HL-60 (cell line): ENCODE data around the gene CWH43.

Experiments
- DNase-seq, 2 experiments: peaks; one replicate each; pipeline ENCODE4 v3.0.0-alpha.2; 2010 to 2020; ENCODE audit warnings: low read depth in 1 of 2, low spot score in 1 of 2
- H3K27ac ChIP-seq: fragments of 250-450 bp; sonication (Bioruptor Pico); replicated peaks from 2 replicates; pipeline ENCODE4 v1.5.1; 2020; ENCODE audit warnings: mild to moderate bottlenecking, moderate library complexity
- H3K27me3 ChIP-seq: fragments of 250-450 bp; sonication (Bioruptor Pico); 2 replicates; pipeline ENCODE4 v1.5.1; 2021; ENCODE audit warnings: mild to moderate bottlenecking, moderate library complexity; ENCODE audit not compliant: insufficient read depth, poor library complexity, severe bottlenecking
- H3K4me3 ChIP-seq: replicated peaks from 2 replicates; pipeline ENCODE4 v1.5.1; 2011; ENCODE audit warnings: mild to moderate bottlenecking, control low read depth, low read length; ENCODE audit not compliant: insufficient read depth
- GABPA ChIP-seq: IDR thresholded peaks from 2 replicates; pipeline ENCODE4 v1.6.1; 2012; ENCODE audit warnings: low read depth
- POLR2AphosphoS5 ChIP-seq: IDR thresholded peaks from 2 replicates; pipeline ENCODE4 v1.6.1; 2012; ENCODE audit warnings: low read depth
- REST ChIP-seq: IDR thresholded peaks from 2 replicates; pipeline ENCODE4 v1.6.1; 2012; ENCODE audit warnings: low read depth; ENCODE audit not compliant: insufficient replicate concordance
- SPI1 ChIP-seq: IDR thresholded peaks from 2 replicates; pipeline ENCODE4 v1.6.1; 2012; ENCODE audit warnings: low read depth, mild to moderate bottlenecking, borderline replicate concordance
- TF ChIP-seq, protein P1 (sequence below): IDR thresholded peaks from one replicate; pipeline ENCODE4 v1.5.1; 2011; ENCODE audit warnings: low read length, control low read depth, inconsistent platforms; ENCODE audit not compliant: insufficient read depth

CWH43 gene

GRCh38 chr4:48960988-48961635 is 25.0 kb upstream of the CWH43 start:
- no peaks in the 10 kb centered on the region for H3K27me3 ChIP-seq
- H3K4me3 ChIP-seq = no peak overlapping the region
- no peak for DNase-seq
- TF ChIP-seq GABPA (no peak), SPI1 (no peak), REST (no peak), POLR2AphosphoS5 (no peak)
- TF ChIP-seq, protein P1, sequence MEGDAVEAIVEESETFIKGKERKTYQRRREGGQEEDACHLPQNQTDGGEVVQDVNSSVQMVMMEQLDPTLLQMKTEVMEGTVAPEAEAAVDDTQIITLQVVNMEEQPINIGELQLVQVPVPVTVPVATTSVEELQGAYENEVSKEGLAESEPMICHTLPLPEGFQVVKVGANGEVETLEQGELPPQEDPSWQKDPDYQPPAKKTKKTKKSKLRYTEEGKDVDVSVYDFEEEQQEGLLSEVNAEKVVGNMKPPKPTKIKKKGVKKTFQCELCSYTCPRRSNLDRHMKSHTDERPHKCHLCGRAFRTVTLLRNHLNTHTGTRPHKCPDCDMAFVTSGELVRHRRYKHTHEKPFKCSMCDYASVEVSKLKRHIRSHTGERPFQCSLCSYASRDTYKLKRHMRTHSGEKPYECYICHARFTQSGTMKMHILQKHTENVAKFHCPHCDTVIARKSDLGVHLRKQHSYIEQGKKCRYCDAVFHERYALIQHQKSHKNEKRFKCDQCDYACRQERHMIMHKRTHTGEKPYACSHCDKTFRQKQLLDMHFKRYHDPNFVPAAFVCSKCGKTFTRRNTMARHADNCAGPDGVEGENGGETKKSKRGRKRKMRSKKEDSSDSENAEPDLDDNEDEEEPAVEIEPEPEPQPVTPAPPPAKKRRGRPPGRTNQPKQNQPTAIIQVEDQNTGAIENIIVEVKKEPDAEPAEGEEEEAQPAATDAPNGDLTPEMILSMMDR = no peak
- H3K27ac ChIP-seq = no peak overlapping the region

DNA sequence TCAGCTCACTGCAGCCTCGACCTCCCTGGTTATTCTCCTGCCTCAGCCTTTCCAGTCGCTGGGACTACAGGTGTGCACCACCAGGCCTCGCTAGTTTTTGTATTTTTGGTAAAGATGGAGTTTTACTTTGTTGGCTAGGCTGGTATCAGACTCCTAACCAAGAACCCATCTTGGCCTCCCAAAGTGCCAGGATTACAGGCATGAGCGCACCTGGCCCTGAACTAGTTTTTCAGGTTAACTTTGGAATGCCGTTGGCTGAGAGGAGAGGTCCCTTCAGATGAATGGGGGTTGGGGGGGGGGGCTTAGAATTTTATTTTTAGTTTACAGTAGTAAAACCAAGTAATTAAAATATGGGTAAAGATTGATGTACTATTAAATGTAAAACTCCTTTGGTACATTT is 23.4 kb upstream of the CWH43 start:
- Histone ChIP-seq H3K4me3 (no peak overlapping the region), H3K27ac (no peak overlapping the region), H3K27me3 (no peaks in the 10 kb centered on the region)
- no peak for DNase-seq
- TF ChIP-seq SPI1 (no peak), POLR2AphosphoS5 (no peak), REST (no peak), GABPA (no peak)
- TF ChIP-seq, protein P1 = no peak

DNA sequence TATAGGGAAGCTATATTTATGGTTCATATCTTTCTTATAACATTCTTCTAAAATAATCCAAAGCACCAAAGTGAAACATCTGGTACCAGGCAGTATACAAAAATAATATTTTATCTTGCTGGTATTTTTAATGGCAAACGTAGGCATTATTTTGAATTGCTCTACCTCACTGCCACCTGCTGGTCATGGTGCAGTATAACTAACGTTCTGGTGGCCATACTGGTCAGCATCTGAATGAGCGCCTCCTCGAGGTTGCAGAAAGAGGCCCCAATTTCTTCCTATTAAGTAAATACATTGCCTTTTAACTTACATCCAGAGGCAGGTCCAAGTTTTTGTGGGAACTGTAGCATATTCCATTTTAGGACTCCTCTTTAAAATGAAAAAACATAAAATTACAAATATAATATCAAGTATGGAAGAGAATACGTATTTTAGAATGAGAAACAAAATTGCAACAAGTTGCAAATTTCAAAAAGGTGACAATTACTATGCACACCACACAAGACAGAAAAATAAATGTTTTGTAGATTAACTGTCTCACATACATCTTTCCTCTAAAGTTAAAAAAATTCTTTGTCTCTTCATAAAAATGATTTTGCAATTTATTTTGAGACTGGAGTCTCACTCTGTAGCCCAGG is 22.9 kb upstream of the CWH43 start:
- TF ChIP-seq SPI1 = no peak
- TF ChIP-seq, protein P1 = peak; percentile 99
- Histone ChIP-seq H3K4me3 (no peak overlapping the region), H3K27ac (no peak overlapping the region), H3K27me3 (no peaks in the 10 kb centered on the region)
- DNase-seq = peak; percentile 61 to 81
